Dendritic cell treated with granulocyte-macrophage colony-stimulating factor and Interleukin-4, amounts not matched to agents 40 ng/mL and 50 ng/mL, for 4 days (primary cell): Measurements from ENCODE around the gene SNCB.

ENCODE experiments used
- H3K27ac Mint-ChIP-seq: one replicate; pipeline ENCODE4 v1.8.0; 2022; ENCODE audit warnings: mild to moderate bottlenecking, mixed read lengths
- H3K27me3 Mint-ChIP-seq: one replicate; pipeline ENCODE4 v1.8.0; 2022; ENCODE audit warnings: mild to moderate bottlenecking, mixed read lengths
- H3K36me3 Mint-ChIP-seq: one replicate; pipeline ENCODE4 v1.8.0; 2022; ENCODE audit warnings: low read depth, mixed read lengths
- H3K4me1 Mint-ChIP-seq: one replicate; pipeline ENCODE4 v1.8.0; 2022; ENCODE audit warnings: low read depth, mixed read lengths
- H3K4me3 Mint-ChIP-seq: one replicate; pipeline ENCODE4 v1.8.0; 2022; ENCODE audit warnings: mild to moderate bottlenecking, moderate library complexity, mixed read lengths
- H3K9me3 Mint-ChIP-seq: one replicate; pipeline ENCODE4 v1.8.0; 2022; ENCODE audit warnings: mixed read lengths
- intact Hi-C: fragments of 100-400 bp; cut with micrococcal nuclease; formaldehyde crosslinking; loops from one replicate; pipeline ENCODE4 v1.15.0; 2022

SNCB gene

DNA sequence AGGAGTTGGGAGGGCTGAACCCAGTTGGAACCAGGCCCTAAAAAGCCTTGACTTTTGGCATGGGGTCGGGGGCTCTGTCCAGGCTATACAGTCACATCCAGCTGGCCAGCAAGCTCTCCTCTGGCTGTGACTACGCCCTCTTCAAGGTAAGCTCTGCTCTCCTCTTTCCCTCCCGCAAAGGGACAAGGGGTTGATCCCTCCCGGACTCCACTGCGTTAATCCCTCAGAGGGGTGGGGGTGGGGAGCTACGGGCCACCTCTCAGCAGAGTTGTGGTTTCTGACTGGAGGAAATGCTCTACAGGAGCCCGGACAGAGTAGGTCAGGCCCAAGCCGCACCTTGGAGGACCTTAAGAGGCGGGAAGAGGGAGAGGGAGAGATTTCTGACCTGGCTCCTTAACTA is 14.0 kb upstream of the SNCB start:
- Mint-ChIP-seq H3K36me3 (no peaks in the 10 kb centered on the region), H3K4me1 (peaks cover 24% of the 10 kb centered on the region), H3K27me3 (peaks cover 9% of the 10 kb centered on the region), H3K27ac (no peak overlapping the region), H3K9me3 (no peaks in the 10 kb centered on the region), H3K4me3 (no peak overlapping the region)
- intact Hi-C loops = no loop called here

DNA sequence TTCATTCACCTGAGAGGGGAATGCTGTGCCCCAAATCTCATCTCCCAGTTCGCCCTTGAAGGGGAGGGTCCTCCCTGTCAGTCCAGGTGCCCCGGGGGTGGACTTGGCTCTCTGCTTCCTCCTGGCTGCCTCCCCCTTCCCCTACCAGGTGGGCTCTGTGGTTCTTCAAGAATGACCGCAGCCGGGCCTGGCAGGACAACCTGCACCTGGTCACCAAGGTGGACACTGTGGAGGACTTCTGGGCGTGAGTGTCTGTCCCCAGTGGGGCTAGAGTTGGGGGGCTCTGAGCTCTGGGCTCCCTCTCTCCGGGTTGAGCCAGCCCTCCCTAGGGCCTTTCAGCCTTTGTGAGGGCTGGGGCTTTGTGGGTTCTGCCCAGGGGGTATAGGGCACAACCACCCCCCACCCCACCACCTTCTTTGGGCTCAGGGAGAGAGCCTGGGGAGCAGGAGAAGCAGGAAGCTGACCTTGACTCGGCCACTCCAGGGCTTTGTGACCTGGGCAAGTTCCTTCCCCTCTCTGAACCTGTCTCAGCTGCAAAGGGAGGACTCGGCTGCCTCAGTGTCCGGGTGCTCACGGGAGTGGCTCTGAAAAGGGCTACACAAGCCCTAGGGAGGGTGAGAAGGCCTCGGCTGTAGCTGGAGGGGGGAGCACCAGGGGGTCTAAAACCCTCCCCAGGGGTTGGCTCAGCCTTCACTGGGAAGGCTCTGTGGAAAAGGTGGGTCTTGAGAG is 13.3 kb upstream of the SNCB start:
- peaks cover 18% of the 10 kb centered on the region for H3K4me1 Mint-ChIP-seq
- no peaks in the 10 kb centered on the region for H3K36me3 Mint-ChIP-seq
- intact Hi-C loops = no loop called here
- H3K27me3 Mint-ChIP-seq = peaks cover 12% of the 10 kb centered on the region
- H3K9me3 Mint-ChIP-seq = no peaks in the 10 kb centered on the region
- H3K4me3 Mint-ChIP-seq = no peak overlapping the region
- no peak overlapping the region for H3K27ac Mint-ChIP-seq

DNA sequence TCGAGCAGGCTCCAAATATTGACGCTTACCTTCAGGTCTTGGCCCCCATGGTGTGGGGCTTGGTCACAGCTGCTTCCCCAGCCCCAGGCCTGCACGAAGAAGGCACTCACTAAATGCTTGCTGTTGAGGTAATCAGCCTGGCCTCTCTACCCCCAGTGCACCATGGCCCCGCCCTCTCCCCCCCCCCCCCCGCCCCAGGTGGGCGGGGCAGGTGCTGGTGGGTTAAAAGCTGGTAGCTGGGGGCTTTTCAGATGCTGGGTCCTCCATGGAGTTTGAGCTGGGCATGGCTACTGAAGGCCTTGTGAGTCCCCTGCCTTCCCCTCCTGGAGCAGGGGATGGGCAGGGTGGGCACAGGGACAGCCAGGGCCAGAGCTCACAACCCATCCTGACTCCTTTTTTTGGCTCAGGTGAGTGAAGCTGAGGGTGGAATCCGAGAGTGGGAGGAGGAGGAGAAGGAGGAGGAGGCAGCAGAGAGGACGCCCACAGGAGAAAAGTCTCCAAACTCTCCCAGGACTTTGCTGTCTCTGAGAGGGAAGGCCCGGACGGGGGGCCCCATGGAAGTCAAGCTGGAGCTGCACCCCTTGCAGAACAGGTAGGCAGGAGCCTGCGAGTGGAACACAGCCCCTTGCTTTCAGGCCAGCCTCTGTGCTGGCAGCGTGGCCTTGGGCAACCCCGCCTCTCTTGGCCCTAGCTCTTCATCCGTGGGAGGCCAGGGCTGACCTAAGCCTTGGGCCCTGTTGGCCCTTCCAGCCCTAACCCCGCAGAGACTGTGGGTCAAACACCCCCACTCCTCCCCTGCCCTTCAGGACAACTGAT is 12.5 kb upstream of the SNCB start:
- no peak overlapping the region for H3K4me3 Mint-ChIP-seq
- H3K4me1 Mint-ChIP-seq = peaks cover 12% of the 10 kb centered on the region
- H3K27ac Mint-ChIP-seq = no peak overlapping the region
- no peaks in the 10 kb centered on the region for H3K9me3 Mint-ChIP-seq
- no peaks in the 10 kb centered on the region for H3K36me3 Mint-ChIP-seq
- intact Hi-C loops = no loop called here
- H3K27me3 Mint-ChIP-seq = peaks cover 14% of the 10 kb centered on the region

DNA sequence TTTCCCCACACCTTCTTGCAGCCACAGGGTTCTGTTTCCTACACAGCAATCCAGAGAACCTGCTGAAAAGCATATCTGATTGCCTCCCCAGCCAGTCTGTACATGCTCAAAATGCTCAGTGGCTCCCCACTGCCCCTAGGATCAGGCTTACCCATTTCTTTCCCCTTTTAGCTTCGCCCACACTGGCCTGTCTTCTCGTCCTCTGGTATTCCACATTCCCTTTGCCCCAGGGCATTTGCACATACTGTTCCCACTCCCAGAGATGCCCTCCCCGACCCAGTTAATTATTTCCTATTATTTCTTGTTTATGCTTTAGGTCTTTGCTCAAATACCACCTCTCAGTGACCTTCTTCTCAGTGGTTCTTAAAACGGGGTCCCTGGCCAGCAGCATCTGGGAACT is 10.3 kb upstream of the SNCB start:
- Mint-ChIP-seq H3K4me1 (no peaks in the 10 kb centered on the region), H3K27ac (no peak overlapping the region), H3K4me3 (no peak overlapping the region), H3K27me3 (peaks cover 33% of the 10 kb centered on the region), H3K36me3 (no peaks in the 10 kb centered on the region), H3K9me3 (no peaks in the 10 kb centered on the region)
- intact Hi-C loops = no loop called here

DNA sequence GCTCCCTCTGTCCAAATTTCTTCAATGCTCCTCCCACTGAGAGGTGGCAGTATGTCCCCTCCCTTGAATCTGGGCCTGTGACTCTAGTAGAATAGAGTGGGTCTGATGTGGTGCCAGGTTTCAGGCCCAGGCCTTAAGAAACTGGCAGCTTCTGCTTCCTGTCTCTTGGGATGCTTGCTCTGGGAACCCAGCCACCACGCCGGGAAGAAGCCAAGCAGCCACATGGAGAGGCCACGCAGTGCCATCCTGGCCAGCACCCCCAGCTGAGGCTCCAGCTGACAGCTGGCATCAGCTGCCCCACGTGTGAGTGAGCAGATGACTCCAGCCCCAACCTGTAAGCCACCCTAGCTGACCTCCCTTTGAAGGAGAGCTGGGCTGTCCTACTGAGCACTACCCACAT is 9.6 kb upstream of the SNCB start:
- Mint-ChIP-seq H3K4me3 (no peak overlapping the region), H3K27ac (no peak overlapping the region), H3K27me3 (peaks cover 39% of the 10 kb centered on the region), H3K4me1 (no peaks in the 10 kb centered on the region), H3K36me3 (no peaks in the 10 kb centered on the region), H3K9me3 (no peaks in the 10 kb centered on the region)
- intact Hi-C loops = no loop called here

DNA sequence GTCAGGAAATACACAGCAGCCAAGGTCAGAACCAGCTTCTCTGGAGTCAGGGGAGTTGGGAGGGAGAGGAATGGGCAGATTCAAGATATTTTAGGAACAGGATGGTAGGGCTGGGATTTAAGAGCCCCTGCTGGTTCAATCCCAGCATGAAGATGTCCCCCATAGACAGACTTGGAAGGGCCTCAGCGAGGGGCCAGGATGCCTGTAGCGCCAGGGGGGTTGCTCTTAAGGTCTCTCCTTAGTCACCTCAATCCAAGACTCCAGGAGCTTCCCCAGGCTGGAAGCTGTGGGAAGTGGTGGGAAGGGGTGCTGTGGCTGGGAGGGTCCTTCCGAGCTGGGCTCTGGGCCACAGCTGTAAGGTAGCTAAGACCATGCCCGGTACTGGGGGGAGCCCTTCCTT is 8.9 kb upstream of the SNCB start:
- H3K27me3 Mint-ChIP-seq = peaks cover 42% of the 10 kb centered on the region
- intact Hi-C loops = no loop called here

DNA sequence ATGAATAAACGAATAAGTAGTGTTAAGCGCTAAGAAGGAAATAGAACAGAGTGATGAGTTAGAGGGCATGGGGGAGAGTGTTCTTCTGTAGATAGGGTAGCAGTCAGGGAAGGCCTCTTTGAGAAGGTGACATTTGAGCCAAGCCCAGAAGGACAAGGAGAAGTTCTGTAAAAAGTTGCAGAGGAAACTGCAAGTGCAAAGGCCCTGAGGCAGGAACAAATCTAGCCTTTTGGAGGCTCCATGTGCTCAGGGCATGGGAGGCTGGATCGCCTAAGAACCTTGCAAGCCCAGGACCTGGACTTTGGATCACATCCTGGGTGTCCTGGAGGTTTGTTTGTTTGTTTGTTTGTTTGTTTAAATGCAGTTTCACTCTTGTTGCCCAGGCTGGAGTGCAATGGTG is 8.1 kb upstream of the SNCB start:
- intact Hi-C loops = no loop called here
- H3K4me3 Mint-ChIP-seq = no peak overlapping the region
- H3K9me3 Mint-ChIP-seq = no peaks in the 10 kb centered on the region
- no peaks in the 10 kb centered on the region for H3K4me1 Mint-ChIP-seq
- peaks cover 45% of the 10 kb centered on the region for H3K27me3 Mint-ChIP-seq
- H3K36me3 Mint-ChIP-seq = no peaks in the 10 kb centered on the region
- H3K27ac Mint-ChIP-seq = no peak overlapping the region

More for the DNA sequence above, 8.9 kb upstream of the SNCB start:
- no peaks in the 10 kb centered on the region for H3K36me3 Mint-ChIP-seq
- no peak overlapping the region for H3K27ac Mint-ChIP-seq
- no peaks in the 10 kb centered on the region for H3K4me1 Mint-ChIP-seq
- no peaks in the 10 kb centered on the region for H3K9me3 Mint-ChIP-seq
- no peak overlapping the region for H3K4me3 Mint-ChIP-seq

DNA sequence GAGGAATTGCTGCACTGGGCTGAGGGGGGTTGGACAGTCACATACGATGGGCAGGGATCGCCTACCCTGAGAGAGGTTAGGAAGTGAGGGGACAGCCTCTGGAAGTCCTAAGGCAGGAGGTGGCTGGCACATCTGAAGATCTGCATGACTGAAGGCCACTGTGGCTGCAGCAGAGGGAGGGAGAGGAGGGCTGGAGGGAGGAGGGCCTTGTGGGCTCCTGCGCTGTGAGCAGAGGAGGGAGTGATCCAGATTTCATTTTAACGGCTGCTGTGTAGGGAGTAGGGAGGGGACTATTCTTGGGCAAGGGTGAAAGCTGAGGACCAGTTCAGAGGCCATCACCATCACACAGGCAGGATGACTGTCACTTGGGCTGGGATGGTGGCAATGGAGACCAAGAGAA is 7.2 kb upstream of the SNCB start:
- H3K36me3 Mint-ChIP-seq = no peaks in the 10 kb centered on the region
- H3K4me3 Mint-ChIP-seq = no peak overlapping the region
- intact Hi-C loops = no loop called here
- H3K4me1 Mint-ChIP-seq = no peaks in the 10 kb centered on the region
- H3K9me3 Mint-ChIP-seq = no peaks in the 10 kb centered on the region
- H3K27ac Mint-ChIP-seq = no peak overlapping the region
- H3K27me3 Mint-ChIP-seq = peaks cover 51% of the 10 kb centered on the region

DNA sequence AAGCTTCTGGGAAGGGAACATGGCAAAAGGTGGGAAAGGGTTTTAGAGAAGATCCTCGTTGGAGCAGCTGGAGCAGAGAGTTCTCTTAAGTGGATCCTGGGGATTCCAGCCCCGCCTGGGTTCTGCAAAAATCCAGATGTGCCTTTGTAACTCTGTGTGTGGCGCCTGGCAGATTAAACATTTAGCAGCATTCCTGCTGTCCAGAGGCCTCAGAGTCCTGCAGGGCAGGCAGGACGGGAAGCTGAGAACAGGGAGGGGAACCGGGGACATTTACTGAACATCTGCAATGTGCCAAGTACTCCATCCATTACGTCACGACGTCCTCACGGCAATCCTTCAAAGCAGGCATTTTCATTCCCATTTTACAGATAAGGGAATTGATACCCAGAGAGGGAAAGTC is 6.1 kb upstream of the SNCB start:
- Mint-ChIP-seq H3K36me3 (no peaks in the 10 kb centered on the region), H3K27me3 (peaks cover 61% of the 10 kb centered on the region), H3K27ac (no peak overlapping the region), H3K4me1 (no peaks in the 10 kb centered on the region), H3K9me3 (no peaks in the 10 kb centered on the region), H3K4me3 (no peak overlapping the region)
- intact Hi-C loops = no loop called here

DNA sequence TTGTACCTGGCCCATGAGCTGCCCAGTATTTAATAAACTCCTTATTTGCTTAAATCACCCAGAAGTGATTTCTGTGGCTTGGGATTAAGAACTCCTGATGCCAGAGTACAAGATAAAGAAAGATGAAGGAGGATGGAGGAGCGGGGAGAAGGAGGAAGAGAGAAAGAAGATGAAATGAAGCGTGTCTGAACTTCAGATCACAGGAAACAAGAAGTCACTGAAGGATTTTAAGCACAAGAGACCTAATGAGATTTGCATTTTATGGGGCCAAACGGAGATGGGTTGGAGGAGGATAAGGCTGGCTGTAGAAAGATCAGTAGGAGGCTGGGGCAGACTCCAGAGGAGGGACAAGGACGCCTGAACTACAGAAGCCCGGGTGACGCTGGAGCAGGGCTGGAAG is 3.3 kb upstream of the SNCB start:
- H3K9me3 Mint-ChIP-seq = no peaks in the 10 kb centered on the region
- no peak overlapping the region for H3K27ac Mint-ChIP-seq
- peaks cover 83% of the 10 kb centered on the region for H3K27me3 Mint-ChIP-seq
- H3K36me3 Mint-ChIP-seq = no peaks in the 10 kb centered on the region
- intact Hi-C loops = no loop called here
- H3K4me1 Mint-ChIP-seq = no peaks in the 10 kb centered on the region
- H3K4me3 Mint-ChIP-seq = no peak overlapping the region

DNA sequence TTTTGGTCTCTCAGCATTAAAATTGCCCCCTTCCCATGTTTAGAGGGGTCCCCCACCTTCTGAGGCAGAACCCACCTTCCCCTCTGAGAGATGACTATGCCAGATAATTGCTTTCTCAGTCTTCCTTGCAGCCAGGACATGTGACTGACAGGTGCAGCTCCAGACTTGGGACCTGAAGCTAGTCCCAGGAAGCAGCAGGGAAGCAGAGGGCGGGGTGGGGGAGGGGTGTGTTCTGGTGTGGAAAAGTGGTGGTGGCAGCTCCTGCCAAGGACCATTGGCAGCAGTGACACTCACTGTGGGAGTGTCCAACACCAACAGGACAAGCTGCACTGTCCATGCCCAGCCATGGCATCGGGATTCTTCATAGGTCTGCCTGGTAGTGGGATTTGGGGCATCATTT is 2.4 kb upstream of the SNCB start:
- Mint-ChIP-seq H3K27ac (no peak overlapping the region), H3K4me1 (no peaks in the 10 kb centered on the region), H3K36me3 (no peaks in the 10 kb centered on the region), H3K4me3 (no peak overlapping the region), H3K9me3 (no peaks in the 10 kb centered on the region), H3K27me3 (peaks cover 87% of the 10 kb centered on the region)
- intact Hi-C loops = no loop called here

DNA sequence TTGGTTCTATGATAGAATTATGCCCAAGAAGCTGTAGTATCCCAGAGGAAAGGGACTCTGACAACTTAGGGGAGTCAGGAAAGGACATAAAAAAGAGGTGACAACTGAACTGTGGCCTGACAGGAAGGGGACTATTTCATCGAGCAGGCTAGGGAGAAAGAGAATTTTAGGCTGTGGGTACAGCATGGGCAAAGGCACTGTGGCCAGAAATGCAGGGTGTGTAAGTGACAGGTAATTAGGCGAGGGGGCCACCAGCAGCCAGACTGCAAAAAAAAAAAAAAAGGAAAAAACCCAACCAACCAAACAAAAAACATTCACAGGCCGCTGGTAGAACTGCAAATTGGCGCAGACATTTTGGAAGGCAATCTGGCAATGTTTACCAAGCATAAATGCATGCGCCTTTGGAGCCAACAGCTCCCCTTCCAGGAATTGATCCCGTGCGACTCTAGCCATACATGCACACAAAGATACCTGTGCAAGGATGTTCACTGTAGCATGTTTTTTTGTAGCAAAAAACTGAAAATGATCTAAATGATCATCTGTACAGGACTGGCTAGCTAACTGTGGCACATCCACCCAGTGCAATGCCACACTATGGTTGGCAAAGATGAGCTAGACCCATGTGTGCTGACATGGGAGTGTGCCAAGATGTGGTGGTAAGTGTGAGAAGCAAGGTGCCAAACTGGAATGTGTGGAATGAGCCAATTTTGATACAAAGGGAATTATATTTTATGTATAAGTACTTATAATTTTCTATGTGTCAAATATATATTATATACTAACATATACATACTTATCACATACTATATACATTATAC is 1.3 kb upstream of the SNCB start:
- intact Hi-C loops = no loop called here
- Mint-ChIP-seq H3K9me3 (no peaks in the 10 kb centered on the region), H3K27me3 (peaks cover 88% of the 10 kb centered on the region), H3K27ac (no peak overlapping the region), H3K4me1 (no peaks in the 10 kb centered on the region), H3K4me3 (no peak overlapping the region), H3K36me3 (no peaks in the 10 kb centered on the region)

DNA sequence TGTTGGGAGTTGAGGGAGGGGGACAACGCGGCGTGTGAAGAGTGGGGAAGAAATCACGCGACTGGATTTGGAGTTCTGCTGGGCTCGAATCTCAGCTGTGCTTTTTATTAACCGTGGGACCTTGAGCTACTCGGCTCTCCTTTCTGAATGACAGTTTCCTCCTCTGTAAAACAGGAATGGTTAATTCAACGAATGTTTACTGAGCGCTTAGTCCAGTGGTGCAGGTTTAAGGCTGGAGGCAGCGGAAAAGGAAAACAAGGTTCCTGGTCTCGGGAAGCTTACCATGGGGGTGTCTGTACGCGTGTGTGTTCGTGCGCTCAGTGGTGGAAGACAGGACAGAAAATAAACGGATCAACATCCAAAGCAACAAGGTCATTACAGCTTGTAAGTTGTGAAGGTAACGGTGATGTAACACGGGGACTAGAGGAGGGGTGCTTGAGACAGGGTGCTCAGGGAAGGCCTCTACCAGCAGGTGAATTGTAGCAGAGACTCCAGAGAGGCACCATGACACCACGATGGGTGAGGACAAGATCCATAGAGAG is 418 bp upstream of the SNCB start:
- Mint-ChIP-seq H3K27ac (no peak overlapping the region), H3K4me1 (no peaks in the 10 kb centered on the region), H3K27me3 (peaks cover 91% of the 10 kb centered on the region), H3K4me3 (no peak overlapping the region), H3K36me3 (no peaks in the 10 kb centered on the region), H3K9me3 (no peaks in the 10 kb centered on the region)
- intact Hi-C loops = no loop called here

DNA sequence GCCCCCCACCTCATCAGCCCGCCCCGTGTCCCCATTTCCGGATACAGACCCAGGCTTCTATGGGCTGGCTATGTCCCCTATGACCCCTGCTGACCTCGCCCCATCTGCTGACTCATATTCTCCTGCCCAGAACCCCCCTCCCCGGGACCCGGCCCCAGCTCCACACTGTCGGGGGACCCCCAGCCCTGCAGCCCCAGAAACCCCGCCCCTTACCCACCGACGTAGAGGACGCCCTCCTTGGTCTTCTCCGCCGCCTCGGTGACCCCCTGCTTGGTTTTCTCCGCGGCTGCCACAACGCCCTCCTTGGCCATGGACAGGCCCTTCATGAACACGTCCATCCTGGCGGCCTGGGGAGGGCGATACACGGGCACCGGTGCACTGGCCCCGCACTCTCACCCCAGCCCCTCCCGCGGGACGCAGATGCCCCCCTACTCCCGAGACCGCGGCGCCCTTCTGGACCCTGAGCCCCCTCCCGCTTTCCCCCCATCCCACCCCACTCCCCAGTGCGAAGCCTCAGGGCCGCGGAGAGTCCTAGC is 949 bp downstream of the SNCB start:
- intact Hi-C loops = no loop called here
- peaks cover 86% of the 10 kb centered on the region for H3K27me3 Mint-ChIP-seq
- H3K27ac Mint-ChIP-seq = no peak overlapping the region
- H3K9me3 Mint-ChIP-seq = no peaks in the 10 kb centered on the region
- no peaks in the 10 kb centered on the region for H3K4me1 Mint-ChIP-seq
- no peaks in the 10 kb centered on the region for H3K36me3 Mint-ChIP-seq
- H3K4me3 Mint-ChIP-seq = no peak overlapping the region
